Muscle layer of colon (tissue), 2 donors: Measurements from ENCODE around the gene ARMC10.
"Not testable (repeated sequence)": the region's sequence is repeated elsewhere in the genome, so short reads cannot be mapped to it uniquely, and the experiment has no call there.

Experiments used
- H3K27ac ChIP-seq: one replicate; pipeline ENCODE4 v1.7.0; 2013; ENCODE audit warnings: low read depth, mild to moderate bottlenecking, low read length, moderate library complexity
- H3K27me3 ChIP-seq, 2 donors: one replicate each; pipeline ENCODE4 v1.7.0; 2013; ENCODE audit warnings: low read length in 2 of 2, mild to moderate bottlenecking in 2 of 2; ENCODE audit not compliant: insufficient read depth in 2 of 2, control insufficient read depth in 1 of 2
- H3K36me3 ChIP-seq: one replicate; pipeline ENCODE4 v1.7.0; 2013; ENCODE audit warnings: mild to moderate bottlenecking, low read length; ENCODE audit not compliant: insufficient read depth
- H3K4me1 ChIP-seq: one replicate; pipeline ENCODE4 v1.7.0; 2013; ENCODE audit warnings: mild to moderate bottlenecking, low read length; ENCODE audit not compliant: insufficient read depth
- H3K4me3 ChIP-seq, 2 donors: one replicate each; pipeline ENCODE4 v1.7.0; 2013; ENCODE audit warnings: low read length in 2 of 2, low read depth in 1 of 2, mild to moderate bottlenecking in 1 of 2, moderate library complexity in 1 of 2
- H3K9ac ChIP-seq: one replicate; pipeline ENCODE4 v1.7.0; 2013; ENCODE audit warnings: low read length
- H3K9me3 ChIP-seq: one replicate; pipeline ENCODE4 v1.7.0; 2013; ENCODE audit warnings: mild to moderate bottlenecking, low read length
- donor health status: abdominal sarcoma.
- donor health status: Adenocarcinoma of cecum.

The ARMC10 gene

GRCh38 chr7:103058122-103058521, 16.8 kb upstream of the ARMC10 start:
- Histone ChIP-seq H3K4me3 (no peak overlapping the region), H3K27me3 (no peaks in the 10 kb centered on the region), H3K4me1 (no peaks in the 10 kb centered on the region), H3K9ac (no peak overlapping the region), H3K27ac (no peak overlapping the region), H3K9me3 (no peaks in the 10 kb centered on the region), H3K36me3 (no peaks in the 10 kb centered on the region)

GRCh38 chr7:103059471-103059870, 15.5 kb upstream of the ARMC10 start:
- no peaks in the 10 kb centered on the region for H3K9me3 ChIP-seq
- no peaks in the 10 kb centered on the region for H3K27me3 ChIP-seq
- H3K4me1 ChIP-seq: no peaks in the 10 kb centered on the region
- H3K36me3 ChIP-seq: no peaks in the 10 kb centered on the region
- H3K9ac ChIP-seq: no peak overlapping the region
- no peak overlapping the region for H3K4me3 ChIP-seq
- no peak overlapping the region for H3K27ac ChIP-seq

- Histone ChIP-seq H3K36me3 (no peaks in the 10 kb centered on the region), H3K27ac (no peak overlapping the region), H3K4me3 (no peak overlapping the region), H3K9me3 (no peaks in the 10 kb centered on the region), H3K9ac (no peak overlapping the region), H3K4me1 (no peaks in the 10 kb centered on the region), H3K27me3 (no peaks in the 10 kb centered on the region)
Observed at GRCh38 chr7:103063895-103064294, 11.0 kb upstream of the ARMC10 start.

GRCh38 chr7:103065667-103066066, 9.3 kb upstream of the ARMC10 start:
- H3K9me3 ChIP-seq: no peaks in the 10 kb centered on the region
- H3K36me3 ChIP-seq: no peaks in the 10 kb centered on the region
- H3K27me3 ChIP-seq: no peaks in the 10 kb centered on the region
- H3K4me3 ChIP-seq: no peak overlapping the region
- H3K27ac ChIP-seq: no peak overlapping the region
- no peaks in the 10 kb centered on the region for H3K4me1 ChIP-seq
- no peak overlapping the region for H3K9ac ChIP-seq

GRCh38 chr7:103068414-103069403, 6.2 kb upstream of the ARMC10 start:
- no peaks in the 10 kb centered on the region for H3K9me3 ChIP-seq
- no peak overlapping the region for H3K9ac ChIP-seq
- no peaks in the 10 kb centered on the region for H3K27me3 ChIP-seq
- no peaks in the 10 kb centered on the region for H3K36me3 ChIP-seq
- H3K4me1 ChIP-seq: peaks cover 1% of the 10 kb centered on the region
- no peak overlapping the region for H3K4me3 ChIP-seq
- H3K27ac ChIP-seq: no peak overlapping the region

GRCh38 chr7:103071000-103071399, 3.9 kb upstream of the ARMC10 start:
- Histone ChIP-seq H3K36me3 (no peaks in the 10 kb centered on the region), H3K9ac (no peak overlapping the region), H3K4me1 (peaks cover 8% of the 10 kb centered on the region), H3K4me3 (no peak overlapping the region), H3K27ac (no peak overlapping the region), H3K9me3 (no peaks in the 10 kb centered on the region), H3K27me3 (no peaks in the 10 kb centered on the region)

- peak overlapping the region; percentile 79 for H3K9ac ChIP-seq
- no peaks in the 10 kb centered on the region for H3K36me3 ChIP-seq
- H3K9me3 ChIP-seq: no peaks in the 10 kb centered on the region
- H3K4me1 ChIP-seq: peaks cover 12% of the 10 kb centered on the region
- H3K27me3 ChIP-seq: no peaks in the 10 kb centered on the region
- peak overlapping the region; percentile 82 for H3K27ac ChIP-seq
- H3K4me3 ChIP-seq: peak overlapping the region; percentile 89 to 98
Observed at GRCh38 chr7:103073989-103074518, 886 bp upstream of the ARMC10 start.

- H3K9ac ChIP-seq: peak overlapping the region; percentile 44
- peak overlapping the region; percentile 89 to 98 for H3K4me3 ChIP-seq
- no peaks in the 10 kb centered on the region for H3K36me3 ChIP-seq
- no peaks in the 10 kb centered on the region for H3K9me3 ChIP-seq
- peak overlapping the region; percentile 82 for H3K27ac ChIP-seq
- peaks cover 12% of the 10 kb centered on the region for H3K4me1 ChIP-seq
- no peaks in the 10 kb centered on the region for H3K27me3 ChIP-seq
Observed at GRCh38 chr7:103075337-103075918, 488 bp downstream of the ARMC10 start.

GRCh38 chr7:103076764-103077163, 1.8 kb downstream of the ARMC10 start:
- Histone ChIP-seq H3K9me3 (no peaks in the 10 kb centered on the region), H3K27me3 (no peaks in the 10 kb centered on the region), H3K4me3 (no peak overlapping the region), H3K4me1 (peaks cover 12% of the 10 kb centered on the region), H3K9ac (no peak overlapping the region), H3K27ac (no peak overlapping the region), H3K36me3 (no peaks in the 10 kb centered on the region)

GRCh38 chr7:103077318-103077717, 2.4 kb downstream of the ARMC10 start:
- Histone ChIP-seq H3K9me3 (no peaks in the 10 kb centered on the region), H3K9ac (no peak overlapping the region), H3K27ac (no peak overlapping the region), H3K27me3 (no peaks in the 10 kb centered on the region), H3K4me3 (no peak overlapping the region), H3K4me1 (peaks cover 12% of the 10 kb centered on the region), H3K36me3 (no peaks in the 10 kb centered on the region)

GRCh38 chr7:103078226-103078625, 3.3 kb downstream of the ARMC10 start:
- H3K36me3 ChIP-seq, H3K4me3 ChIP-seq, H3K9me3 ChIP-seq, H3K27ac ChIP-seq, H3K27me3 ChIP-seq, H3K9ac ChIP-seq: not testable (repeated sequence)
- H3K4me1 ChIP-seq: peaks cover 12% of the 10 kb centered on the region
